GM19351 (cell line): ENCODE results near the gene FPGS.
"Not testable (repeated sequence)": the region's sequence is repeated elsewhere in the genome, so short reads cannot be mapped to it uniquely, and the experiment has no call there.

Experiments
- ATAC-seq: cut with Tn5 transposase; IDR thresholded peaks from one replicate; pipeline ENCODE4 v1.9.1; 2021; ENCODE audit warnings: mild to moderate bottlenecking, moderate library complexity; ENCODE audit not compliant: unreplicated experiment

FPGS gene

GRCh38 chr9:127770905-127771569 is 31.6 kb upstream of the FPGS start:
- ATAC-seq: peak; percentile 87

DNA sequence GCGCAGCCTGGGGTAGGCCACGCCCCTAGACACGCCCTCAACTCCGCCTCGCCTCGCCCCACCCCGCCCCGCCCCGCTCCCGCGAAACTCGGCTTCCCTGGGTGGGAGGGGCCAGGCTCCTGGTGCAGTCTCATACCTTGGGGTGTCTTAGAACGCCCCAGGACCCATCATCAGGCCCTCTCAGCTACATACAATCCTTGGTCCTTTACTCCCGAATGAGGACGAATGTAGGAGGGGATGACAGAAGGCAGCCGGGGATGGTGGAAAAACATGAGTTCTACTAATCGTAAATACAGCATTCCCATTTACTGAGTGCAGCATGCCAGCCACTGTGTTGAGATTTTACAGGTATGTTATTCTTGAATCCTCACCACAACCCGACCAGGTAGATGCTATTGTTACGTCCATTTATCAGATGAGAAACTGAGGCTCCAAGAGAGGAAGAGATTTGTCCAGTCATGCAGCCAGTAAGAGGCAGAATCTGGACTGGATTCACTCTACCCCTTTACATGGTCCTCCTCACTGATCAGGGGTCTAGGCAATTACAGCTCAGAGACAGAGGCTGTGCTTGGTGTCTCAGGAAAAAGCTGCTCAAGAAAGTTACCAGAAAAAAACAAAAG is 31.0 kb upstream of the FPGS start:
- no peak for ATAC-seq

DNA sequence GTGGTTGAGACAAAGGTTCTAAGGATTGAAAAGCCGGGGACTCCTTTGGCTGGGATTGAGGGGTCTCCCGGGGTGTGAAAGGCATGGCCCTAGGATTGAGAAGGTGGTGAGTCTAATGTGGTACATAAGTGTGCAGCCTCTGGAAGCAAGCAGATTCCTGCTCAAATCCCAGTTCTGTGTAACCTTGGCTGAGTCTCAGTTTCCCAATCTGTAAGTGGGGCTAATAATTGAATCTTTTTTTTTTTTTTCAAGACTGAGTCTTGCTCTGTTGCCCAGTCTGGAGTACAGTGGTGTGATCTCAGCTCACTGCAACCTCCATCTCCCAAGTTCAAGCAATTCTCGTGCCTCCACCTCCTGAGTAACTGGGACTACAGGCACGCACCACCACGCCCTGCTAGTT is 30.1 kb upstream of the FPGS start:
- no peak for ATAC-seq

- no peak for ATAC-seq
Observed at GRCh38 chr9:127773272-127773671, 29.4 kb upstream of the FPGS start.

DNA sequence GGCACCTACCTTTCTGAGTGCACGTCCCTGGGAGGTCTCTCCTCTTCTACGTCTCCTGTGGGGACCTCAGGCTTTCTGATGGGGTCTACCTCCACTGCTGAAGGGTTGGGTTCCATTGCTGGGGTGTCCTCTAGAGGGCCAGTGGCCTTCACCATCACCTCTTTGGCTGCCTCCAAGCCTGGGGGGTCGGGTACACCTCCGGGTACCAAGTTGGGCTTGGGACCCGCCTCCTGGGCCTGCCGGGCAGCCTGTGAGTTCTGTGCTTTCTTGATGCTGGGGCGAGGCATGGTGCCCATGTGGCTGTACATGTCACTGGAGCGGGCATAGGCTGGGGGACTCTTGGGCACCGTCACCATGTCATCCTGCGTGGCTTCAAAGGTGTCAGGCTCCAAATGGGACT is 28.7 kb upstream of the FPGS start:
- ATAC-seq: no peak

- ATAC-seq: no peak
Observed at GRCh38 chr9:127776195-127776923, 26.3 kb upstream of the FPGS start.

- ATAC-seq: no peak
Observed at GRCh38 chr9:127776924-127777289, 25.8 kb upstream of the FPGS start.

DNA sequence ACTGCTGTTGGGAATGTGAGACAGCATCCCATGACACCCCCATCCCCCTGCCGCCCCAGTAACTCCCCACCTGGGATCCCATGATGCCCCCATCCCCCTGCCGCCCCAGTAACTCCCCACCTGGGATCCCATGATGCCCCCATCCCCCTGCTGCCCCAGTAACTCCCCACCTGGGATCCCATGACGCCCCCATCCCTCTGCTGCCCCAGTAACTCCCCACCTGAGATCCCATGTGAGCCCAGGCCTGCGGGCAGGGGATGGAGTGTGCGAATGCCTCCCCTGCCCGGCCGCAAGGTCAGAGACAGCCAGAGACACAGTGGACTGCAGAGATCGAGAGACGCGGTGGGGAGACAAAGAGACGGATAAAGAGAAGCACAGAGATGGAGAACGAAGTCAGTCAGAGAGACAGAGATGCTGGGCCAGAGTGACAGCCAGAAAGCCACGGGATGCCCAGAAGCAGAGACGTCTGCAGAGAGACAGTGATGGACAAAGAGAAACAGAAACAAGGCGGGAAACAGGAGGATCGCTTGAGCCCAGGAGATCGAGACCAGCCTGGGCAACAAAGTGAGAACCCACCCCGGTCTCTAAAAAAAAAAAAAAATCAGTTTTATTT is 25.2 kb upstream of the FPGS start:
- ATAC-seq: no peak

DNA sequence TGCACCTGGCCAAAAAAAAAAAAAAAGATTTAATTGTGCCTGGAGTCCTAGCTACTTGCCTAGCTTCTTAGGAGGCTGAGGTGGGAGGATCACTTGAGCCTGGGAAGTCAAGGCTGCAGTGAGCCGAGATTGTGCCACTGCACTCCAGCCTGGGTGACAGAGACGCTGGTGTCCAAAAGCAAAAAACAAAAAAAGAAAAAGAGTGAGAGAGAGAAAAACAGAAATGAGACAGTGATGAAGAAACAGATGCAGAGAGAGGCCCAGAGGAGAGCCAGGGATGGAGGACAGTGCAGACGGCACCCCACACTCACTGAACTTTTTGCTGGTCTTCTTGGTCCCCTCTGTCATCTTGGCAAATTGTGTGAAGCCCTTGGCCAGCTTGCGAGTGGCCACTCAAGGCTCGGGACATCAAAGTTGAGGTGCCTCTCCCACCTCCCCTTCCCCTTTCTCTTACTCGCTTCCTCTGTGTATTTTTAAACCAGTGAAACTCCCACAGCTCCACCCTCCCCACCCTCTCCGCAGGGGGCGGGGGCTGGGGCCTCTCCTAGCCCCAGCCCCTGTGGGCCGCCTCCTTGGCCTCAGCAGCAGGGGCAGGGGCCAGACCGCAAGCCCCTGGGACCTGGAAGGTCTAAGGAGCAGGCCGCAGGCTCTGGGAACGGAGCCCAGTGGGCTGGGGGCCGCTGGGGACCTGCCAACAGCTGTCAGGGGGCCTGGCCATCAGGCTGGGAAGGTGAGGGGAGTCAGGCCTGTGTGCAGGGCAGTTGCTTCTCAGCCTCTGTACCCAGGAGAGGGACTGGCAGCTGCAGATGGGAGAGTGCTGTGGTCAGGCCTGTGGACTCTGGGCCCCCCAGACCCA is 24.2 kb upstream of the FPGS start, which contains the start of gene SH2D3C:
Gene SH2D3C, minus strand, starts transcription at position 387 of the 856 bp plus-strand sequence. Its CDS starts 39 bp downstream, at position 348.
- peak; percentile 40 for ATAC-seq

GRCh38 chr9:127779136-127779981 is 23.3 kb upstream of the FPGS start:
- peak; percentile 40 for ATAC-seq

DNA sequence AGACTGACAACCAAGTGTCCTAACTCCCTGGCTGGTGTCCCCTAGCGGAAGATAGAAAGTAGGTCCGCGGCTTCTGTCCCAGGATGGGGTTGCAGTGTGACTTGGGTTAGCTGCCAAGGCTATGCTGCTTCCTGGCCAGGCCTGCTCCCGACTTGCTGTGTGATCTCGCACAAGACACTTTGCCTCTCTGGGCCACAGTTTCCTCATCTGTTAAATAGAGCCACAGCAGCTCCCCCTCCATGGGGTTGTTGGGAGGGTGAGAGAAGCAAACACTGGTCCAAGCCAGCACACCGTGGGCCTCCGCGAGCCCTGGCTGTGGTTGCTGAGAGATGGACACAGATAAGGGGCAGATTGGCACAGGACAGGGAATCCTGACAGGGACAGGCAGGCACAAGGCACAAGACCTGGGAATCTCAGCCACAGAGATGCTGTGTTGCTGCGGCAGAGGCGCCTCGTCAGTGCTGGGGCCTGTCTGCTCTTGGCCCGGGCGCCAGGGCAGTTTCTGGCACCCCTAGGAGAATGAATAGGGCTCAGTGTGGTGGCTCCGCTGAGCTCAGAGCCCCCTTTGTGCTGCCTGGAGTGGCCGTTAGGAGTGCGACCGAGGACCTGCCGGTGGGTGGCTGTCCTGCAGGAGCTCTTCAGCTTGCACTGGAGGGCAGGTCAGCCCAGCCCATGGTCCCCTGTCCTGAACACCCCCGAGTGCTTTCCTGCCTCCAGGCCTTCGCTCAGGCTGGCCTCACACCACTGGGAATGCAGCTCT is 22.4 kb upstream of the FPGS start:
- no peak for ATAC-seq

DNA sequence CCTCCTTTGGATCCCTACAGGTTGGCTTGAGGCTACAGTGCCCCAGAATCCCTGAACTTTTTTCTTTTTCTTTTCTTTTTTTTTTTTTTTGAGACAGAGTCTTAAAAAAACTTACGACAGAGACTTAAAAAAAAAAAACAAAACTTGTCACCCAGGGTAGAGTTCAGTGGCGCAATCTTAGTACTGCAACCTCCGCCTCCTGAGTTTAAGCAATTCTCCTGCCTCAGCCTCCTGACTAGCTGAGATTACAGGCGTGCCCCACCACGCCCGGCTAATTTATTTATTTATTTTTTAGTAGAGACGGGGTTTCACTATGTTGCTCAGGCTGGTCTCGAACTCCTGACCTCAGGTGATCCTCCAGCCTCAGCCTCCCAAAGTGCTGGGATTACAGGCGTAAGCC is 21.8 kb upstream of the FPGS start:
- ATAC-seq: not testable (repeated sequence)

DNA sequence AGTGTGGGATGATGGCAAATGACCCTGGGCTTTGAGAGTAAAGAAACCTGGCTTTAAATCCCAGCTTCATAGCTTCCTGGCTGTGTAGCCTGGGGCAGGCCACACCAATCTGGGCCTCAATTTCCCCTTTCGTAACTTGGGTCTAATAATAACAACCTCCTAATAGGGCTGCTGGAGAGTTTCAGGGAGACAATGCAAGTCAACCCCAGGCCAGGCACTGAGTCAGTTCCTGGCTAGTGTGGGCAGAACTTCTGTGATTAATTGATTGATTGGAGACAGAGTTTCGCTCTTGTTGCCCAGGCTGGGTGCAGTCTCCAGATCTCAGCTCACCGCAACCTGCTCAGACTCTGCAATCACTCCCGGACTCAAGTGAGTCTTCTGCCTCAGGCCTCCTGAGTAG is 20.9 kb upstream of the FPGS start:
- ATAC-seq: no peak

GRCh38 chr9:127783111-127784008 is 19.3 kb upstream of the FPGS start:
- no peak for ATAC-seq

GRCh38 chr9:127785023-127785932 is 17.4 kb upstream of the FPGS start:
- ATAC-seq: peak; percentile 32

GRCh38 chr9:127785933-127786772 is 16.5 kb upstream of the FPGS start, which contains the start of gene CDK9:
Gene CDK9 (plus strand): TSS chr9:127786034. CDS start chr9:127786149, 115 bp downstream.
- peak; percentile 68 for ATAC-seq
